HUES64 (cell line): ENCODE measurements around the gene TKT.

ENCODE experiments used
- H3K27ac ChIP-seq: 2 replicates; pipeline ENCODE4 v1.7.0; 2013; ENCODE audit warnings: low read depth, low read length, inconsistent platforms
- H3K27me3 ChIP-seq: 2 replicates; pipeline ENCODE4 v1.6.1; 2013; ENCODE audit warnings: mild to moderate bottlenecking, low read length; ENCODE audit not compliant: insufficient read depth
- H3K36me3 ChIP-seq: 2 replicates; pipeline ENCODE4 v1.6.1; 2013; ENCODE audit warnings: mild to moderate bottlenecking, low read length; ENCODE audit not compliant: insufficient read depth
- H3K4me1 ChIP-seq: 2 replicates; pipeline ENCODE4 v1.6.1; 2013; ENCODE audit warnings: mild to moderate bottlenecking, low read length, moderate library complexity; ENCODE audit not compliant: insufficient read depth
- H3K4me3 ChIP-seq: 2 replicates; pipeline ENCODE4 v1.5.1; 2013; ENCODE audit warnings: mild to moderate bottlenecking, low read length, moderate library complexity
- H3K9ac ChIP-seq: 2 replicates; pipeline ENCODE4 v1.6.1; 2013; ENCODE audit warnings: mild to moderate bottlenecking, low read depth, low read length
- H3K9me3 ChIP-seq: 2 replicates; pipeline ENCODE4 v1.6.1; 2013; ENCODE audit warnings: low read depth, low read length; ENCODE audit not compliant: insufficient read depth
- WGBS: fragments of 150-250, 120-280 bp; methylation state at CpG from one replicate; pipeline ENCODE4 v1.1.7; 2013; ENCODE audit warnings: missing lambda C conversion rate; 5-methylcytosine and 5-hydroxymethylcytosine counted together

Gene TKT

GRCh38 chr3:53183514-53183913 is 72.3 kb downstream of the TKT start:
- Histone ChIP-seq H3K27me3 (no peaks in the 10 kb centered on the region), H3K27ac (no peak overlapping the region), H3K9ac (no peak overlapping the region), H3K4me1 (no peaks in the 10 kb centered on the region), H3K4me3 (no peak overlapping the region), H3K36me3 (peaks cover 37% of the 10 kb centered on the region), H3K9me3 (no peaks in the 10 kb centered on the region)
- WGBS = 97% methylated on average over 9 of the region's 9 CpGs

GRCh38 chr3:53182764-53183355 is 73.0 kb downstream of the TKT start:
- H3K36me3 ChIP-seq = peaks cover 37% of the 10 kb centered on the region
- H3K27ac ChIP-seq = no peak overlapping the region
- no peaks in the 10 kb centered on the region for H3K27me3 ChIP-seq
- WGBS = 91% methylated on average over 20 of the region's 20 CpGs
- H3K9ac ChIP-seq = no peak overlapping the region
- H3K9me3 ChIP-seq = no peaks in the 10 kb centered on the region
- no peak overlapping the region for H3K4me3 ChIP-seq
- H3K4me1 ChIP-seq = no peaks in the 10 kb centered on the region

- H3K27me3 ChIP-seq = no peaks in the 10 kb centered on the region
- 95% methylated on average over 11 of the region's 11 CpGs for WGBS
- no peaks in the 10 kb centered on the region for H3K9me3 ChIP-seq
- H3K4me3 ChIP-seq = no peak overlapping the region
- H3K4me1 ChIP-seq = no peaks in the 10 kb centered on the region
- no peak overlapping the region for H3K9ac ChIP-seq
- H3K27ac ChIP-seq = no peak overlapping the region
- H3K36me3 ChIP-seq = peaks cover 33% of the 10 kb centered on the region
Measured at GRCh38 chr3:53181528-53181927, 74.3 kb downstream of the TKT start.

- Histone ChIP-seq H3K4me3 (no peak overlapping the region), H3K9me3 (no peaks in the 10 kb centered on the region), H3K27ac (no peak overlapping the region), H3K4me1 (no peaks in the 10 kb centered on the region), H3K9ac (no peak overlapping the region), H3K27me3 (no peaks in the 10 kb centered on the region), H3K36me3 (peaks cover 28% of the 10 kb centered on the region)
- WGBS = 89% methylated on average over 4 of the region's 4 CpGs
Measured at GRCh38 chr3:53181024-53181371, 74.8 kb downstream of the TKT start.

- Histone ChIP-seq H3K27ac (no peak overlapping the region), H3K4me1 (no peaks in the 10 kb centered on the region), H3K27me3 (no peaks in the 10 kb centered on the region), H3K9me3 (no peaks in the 10 kb centered on the region), H3K36me3 (peaks cover 25% of the 10 kb centered on the region), H3K4me3 (no peak overlapping the region), H3K9ac (no peak overlapping the region)
- WGBS = 93% methylated on average over 11 of the region's 11 CpGs
Measured at GRCh38 chr3:53180305-53181023, 75.4 kb downstream of the TKT start.

GRCh38 chr3:53179580-53179979 is 76.2 kb downstream of the TKT start:
- no peaks in the 10 kb centered on the region for H3K4me1 ChIP-seq
- H3K36me3 ChIP-seq = peaks cover 25% of the 10 kb centered on the region

GRCh38 chr3:53178246-53178645 is 77.6 kb downstream of the TKT start:
- H3K27ac ChIP-seq = no peak overlapping the region

More at GRCh38 chr3:53179580-53179979, 76.2 kb downstream of the TKT start:
- Histone ChIP-seq H3K27me3 (no peaks in the 10 kb centered on the region), H3K4me3 (no peak overlapping the region), H3K9ac (no peak overlapping the region), H3K9me3 (no peaks in the 10 kb centered on the region), H3K27ac (no peak overlapping the region)
- WGBS = 95% methylated on average over 20 of the region's 20 CpGs

GRCh38 chr3:53175613-53176540 is 79.9 kb downstream of the TKT start:
- Histone ChIP-seq H3K4me1 (peaks cover 13% of the 10 kb centered on the region; the same call in 1 of the 2 replicates), H3K9me3 (no peaks in the 10 kb centered on the region), H3K9ac (no peak overlapping the region; the same call in 1 of the 2 replicates), H3K27ac (no peak overlapping the region), H3K27me3 (no peaks in the 10 kb centered on the region), H3K4me3 (no peak overlapping the region), H3K36me3 (peaks cover 10% of the 10 kb centered on the region)
- WGBS = 91% methylated on average over 9 of the region's 9 CpGs

More at GRCh38 chr3:53178246-53178645, 77.6 kb downstream of the TKT start:
- no peak overlapping the region for H3K4me3 ChIP-seq
- no peaks in the 10 kb centered on the region for H3K4me1 ChIP-seq
- H3K9me3 ChIP-seq = no peaks in the 10 kb centered on the region
- no peak overlapping the region for H3K9ac ChIP-seq
- no peaks in the 10 kb centered on the region for H3K27me3 ChIP-seq
- H3K36me3 ChIP-seq = peaks cover 22% of the 10 kb centered on the region
- 91% methylated on average over 15 of the region's 15 CpGs for WGBS
